ENCODE results near the gene RSPH1.

- TF ChIP-seq CTCF (IDR thresholded peaks at IDR 0.05) (no peak), POLR2AphosphoS5 (IDR thresholded peaks at IDR 0.05) (no peak)
Observed at GRCh38 chr21:42535602-42536171, 39.7 kb upstream of the RSPH1 start.

Data from gastroesophageal sphincter (tissue), 3 donors.